Activated naive CD4-positive, alpha-beta T cell treated with anti-CD3 and anti-CD28 coated beads, Interleukin-2, amount 10 ng/mL, durations not matched to agents 7 days and 5 days (primary cell): ENCODE results near the gene ARHGEF26.

Experiments used
- CTCF ChIA-PET: fragments of 350-600 bp; sonication (Branson Sonifier 250); formaldehyde crosslinking; loops from one replicate; lab custom pipeline; 2021; ENCODE audit warnings: antibody characterized with exemption; lab: Charles Lee
- DNase-seq: peaks from one replicate; pipeline ENCODE4 v3.0.0-alpha.2; 2020
- H3K27ac Mint-ChIP-seq: one replicate; pipeline ENCODE4 v1.8.0; 2021; ENCODE audit warnings: mild to moderate bottlenecking, moderate library complexity, mixed read lengths
- H3K27me3 Mint-ChIP-seq: one replicate; pipeline ENCODE4 v1.8.0; 2021; ENCODE audit warnings: mild to moderate bottlenecking, mixed read lengths
- H3K36me3 Mint-ChIP-seq: one replicate; pipeline ENCODE4 v1.8.0; 2021; ENCODE audit warnings: mixed read lengths
- H3K4me1 Mint-ChIP-seq: one replicate; pipeline ENCODE4 v1.8.0; 2021; ENCODE audit warnings: mixed read lengths
- H3K4me3 Mint-ChIP-seq: one replicate; pipeline ENCODE4 v1.8.0; 2021; ENCODE audit warnings: mild to moderate bottlenecking, moderate library complexity, mixed read lengths
- H3K9me3 Mint-ChIP-seq: one replicate; pipeline ENCODE4 v1.8.0; 2021; ENCODE audit warnings: mixed read lengths

The ARHGEF26 gene

DNA sequence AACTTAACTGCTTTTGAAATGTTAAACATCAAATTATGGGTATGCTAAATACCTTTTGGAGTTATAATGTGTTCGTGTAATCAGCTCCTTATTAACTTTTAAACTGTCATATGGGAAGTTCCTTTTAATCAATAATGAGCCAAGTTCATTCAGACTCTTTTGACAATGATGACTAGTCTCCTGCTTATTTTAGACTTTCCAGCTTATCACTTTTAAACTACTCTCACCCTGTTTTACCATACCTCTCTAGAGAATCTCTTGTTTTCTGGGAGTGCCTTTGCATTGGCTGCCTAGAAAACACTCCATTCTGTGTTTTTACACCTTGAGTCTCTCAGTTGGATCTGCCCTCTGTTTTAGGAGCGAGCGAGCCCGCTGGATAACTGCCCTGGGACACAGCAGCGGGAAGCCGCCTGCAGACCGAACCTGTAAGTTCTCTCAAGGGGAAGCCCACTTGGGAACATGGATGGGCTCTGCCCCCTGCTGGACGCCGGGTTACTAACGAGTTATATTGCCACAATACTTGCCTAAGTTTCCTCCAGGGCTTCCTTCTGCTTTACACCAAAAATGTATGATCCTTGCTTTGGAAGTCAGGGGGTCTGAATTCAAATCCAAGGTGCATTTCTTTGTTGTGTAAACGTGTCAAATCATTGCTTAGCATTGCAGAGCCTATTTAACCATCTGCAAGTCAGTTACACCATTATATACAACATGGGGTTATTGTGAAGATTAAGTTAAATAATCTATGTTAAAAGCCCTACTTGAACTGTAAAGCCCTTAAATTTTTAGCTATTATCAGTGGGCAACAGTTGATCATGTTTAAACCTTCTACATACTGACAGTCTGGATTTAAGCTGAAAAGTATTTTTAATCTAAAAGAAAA is 131.8 kb downstream of the ARHGEF26 start:
- Mint-ChIP-seq H3K36me3 (peaks cover 46% of the 10 kb centered on the region), H3K4me1 (peaks cover 5% of the 10 kb centered on the region), H3K4me3 (no peak overlapping the region), H3K27me3 (no peaks in the 10 kb centered on the region), H3K27ac (no peak overlapping the region), H3K9me3 (no peaks in the 10 kb centered on the region)
- CTCF ChIA-PET = interaction anchor here (0.7 to 1.3 kb wide), 5 partner anchors 12 to 155 kb away, joined by 3 to 4 read pairs (median 4); no protein-coding TSS in a partner anchor
- DNase-seq = peak; percentile 79

DNA sequence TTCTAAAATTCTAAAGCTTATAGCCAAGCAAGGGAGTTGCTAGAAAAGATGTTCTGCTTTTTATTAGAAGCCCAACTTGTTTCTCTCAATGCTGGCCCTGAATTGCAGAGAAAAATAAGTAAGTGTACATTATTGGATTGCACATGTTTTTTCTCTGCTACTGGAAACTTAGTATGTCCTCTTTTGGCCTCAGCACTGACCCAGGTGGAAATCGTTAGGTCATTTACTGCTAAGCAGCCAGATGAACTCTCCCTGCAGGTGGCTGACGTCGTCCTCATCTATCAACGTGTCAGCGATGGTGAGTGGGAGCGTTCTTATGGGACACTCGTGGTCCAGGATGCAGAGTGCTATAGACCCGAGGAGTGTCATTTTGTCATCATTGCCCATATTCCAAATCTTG is 133.3 kb downstream of the ARHGEF26 start:
- CTCF ChIA-PET = interaction anchor here (1.0 to 1.2 kb wide), 2 partner anchors 24 to 1230 kb away, joined by 3 to 4 read pairs; no protein-coding TSS in a partner anchor
- Mint-ChIP-seq H3K36me3 (peaks cover 55% of the 10 kb centered on the region), H3K27me3 (no peaks in the 10 kb centered on the region), H3K4me3 (no peak overlapping the region), H3K9me3 (no peaks in the 10 kb centered on the region), H3K4me1 (peaks cover 8% of the 10 kb centered on the region), H3K27ac (no peak overlapping the region)
- DNase-seq = no peak

DNA sequence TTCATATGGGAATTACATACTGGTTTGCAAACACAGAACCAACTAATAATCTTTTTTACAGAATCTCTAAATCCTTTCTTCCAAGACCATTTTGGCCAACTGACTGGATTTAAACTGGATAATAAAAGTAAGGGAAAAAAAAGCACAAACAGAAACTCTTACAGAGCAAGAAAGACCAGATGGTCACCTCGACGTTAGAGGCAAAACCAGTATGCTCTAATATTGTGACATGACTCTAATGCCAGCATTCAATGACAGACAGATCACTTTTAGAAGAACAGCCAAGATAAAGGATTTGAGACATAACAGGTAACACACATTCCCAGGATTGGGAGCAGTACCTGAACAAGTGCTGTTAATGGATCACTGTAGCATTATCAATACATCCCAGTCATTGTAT is 152.2 kb downstream of the ARHGEF26 start:
- CTCF ChIA-PET = no interaction called here
- H3K36me3 Mint-ChIP-seq = peaks cover 51% of the 10 kb centered on the region
- DNase-seq = no peak
- no peak overlapping the region for H3K4me3 Mint-ChIP-seq
- H3K4me1 Mint-ChIP-seq = no peaks in the 10 kb centered on the region
- no peaks in the 10 kb centered on the region for H3K27me3 Mint-ChIP-seq
- H3K27ac Mint-ChIP-seq = no peak overlapping the region
- no peaks in the 10 kb centered on the region for H3K9me3 Mint-ChIP-seq

DNA sequence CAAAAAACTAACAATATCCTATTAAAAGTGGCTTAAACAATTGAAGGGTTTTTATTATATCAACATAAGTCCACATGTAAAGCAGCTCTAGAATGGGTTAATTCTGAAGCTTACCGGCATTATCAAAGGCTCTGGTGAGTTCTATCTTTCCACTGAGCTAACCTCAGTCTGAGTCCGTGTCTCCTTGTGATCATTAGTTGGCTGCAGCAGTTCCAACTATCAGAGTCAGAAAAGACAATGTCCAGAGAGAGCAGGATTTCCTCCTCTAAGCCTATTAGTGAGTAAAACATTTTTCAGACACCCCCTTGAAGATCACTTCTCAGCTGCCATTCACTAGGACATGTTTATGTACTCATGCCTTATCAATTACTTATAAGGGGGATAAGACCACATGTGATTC is 153.2 kb downstream of the ARHGEF26 start:
- no peaks in the 10 kb centered on the region for H3K27me3 Mint-ChIP-seq
- DNase-seq = no peak
- H3K36me3 Mint-ChIP-seq = peaks cover 49% of the 10 kb centered on the region
- no peaks in the 10 kb centered on the region for H3K9me3 Mint-ChIP-seq
- H3K4me1 Mint-ChIP-seq = no peaks in the 10 kb centered on the region
- CTCF ChIA-PET = no interaction called here
- H3K4me3 Mint-ChIP-seq = no peak overlapping the region
- H3K27ac Mint-ChIP-seq = no peak overlapping the region

DNA sequence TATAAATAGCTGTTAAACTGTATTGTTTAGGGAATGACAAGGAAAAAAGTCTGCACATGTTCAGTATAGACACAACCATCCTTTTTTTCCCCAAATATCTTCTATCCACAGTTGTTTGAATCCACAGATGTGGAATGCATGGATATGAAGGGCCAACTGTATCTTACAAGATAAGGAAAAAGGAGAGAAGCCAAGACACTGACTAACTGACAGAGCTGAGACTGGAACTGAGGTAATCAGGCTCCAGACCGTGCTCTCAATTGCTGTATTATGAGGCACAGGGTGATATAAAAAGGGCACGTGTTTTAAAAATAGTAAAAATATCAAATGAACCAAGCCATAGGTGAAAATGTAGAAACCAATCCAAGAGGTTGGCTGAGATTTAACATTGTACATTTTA is 154.1 kb downstream of the ARHGEF26 start:
- Mint-ChIP-seq H3K4me1 (no peaks in the 10 kb centered on the region), H3K27ac (no peak overlapping the region)
- DNase-seq = no peak

DNA sequence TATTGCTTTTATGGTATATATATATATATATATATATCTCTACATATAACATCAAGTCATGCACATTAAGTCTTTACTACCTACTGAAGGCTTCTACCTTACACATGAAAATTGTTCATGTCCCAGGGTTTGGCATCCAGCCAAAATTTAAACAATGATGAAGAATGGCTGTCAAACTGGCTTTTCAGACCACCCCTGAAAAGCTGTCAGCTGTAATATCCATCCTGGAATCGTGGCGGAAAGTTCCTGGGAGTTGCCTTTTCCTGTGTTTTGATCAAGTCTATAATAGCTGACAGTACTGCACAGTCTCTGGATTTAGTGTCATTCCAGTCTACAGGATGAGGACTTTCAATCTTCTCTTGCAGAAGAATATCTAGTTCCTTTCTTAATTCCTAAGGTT is 154.8 kb downstream of the ARHGEF26 start:
- H3K36me3 Mint-ChIP-seq = peaks cover 50% of the 10 kb centered on the region
- H3K4me1 Mint-ChIP-seq = no peaks in the 10 kb centered on the region
- H3K27ac Mint-ChIP-seq = no peak overlapping the region
- CTCF ChIA-PET = no interaction called here
- no peak for DNase-seq
- no peak overlapping the region for H3K4me3 Mint-ChIP-seq
- no peaks in the 10 kb centered on the region for H3K9me3 Mint-ChIP-seq
- H3K27me3 Mint-ChIP-seq = no peaks in the 10 kb centered on the region

More for the DNA sequence above, 154.1 kb downstream of the ARHGEF26 start:
- Mint-ChIP-seq H3K36me3 (peaks cover 46% of the 10 kb centered on the region), H3K27me3 (no peaks in the 10 kb centered on the region), H3K4me3 (no peak overlapping the region), H3K9me3 (no peaks in the 10 kb centered on the region)
- CTCF ChIA-PET = no interaction called here

DNA sequence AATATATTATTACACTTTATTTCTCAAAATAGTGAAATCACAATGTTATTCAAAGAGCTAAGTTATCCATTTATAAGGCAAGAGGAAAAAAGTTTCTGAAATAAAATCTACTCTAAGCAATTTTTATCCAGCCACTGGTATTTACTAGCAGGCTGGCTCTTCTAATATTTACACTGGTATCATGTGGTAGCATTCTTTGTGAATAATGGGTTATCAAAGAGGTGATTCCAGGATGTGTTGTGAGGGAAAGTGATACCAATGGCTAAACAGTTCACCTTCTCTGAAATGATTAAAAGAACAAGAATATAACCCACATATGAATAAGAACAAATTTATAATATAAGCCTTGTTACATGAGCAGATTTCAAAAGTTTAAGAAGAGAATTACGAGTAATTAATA is 159.0 kb downstream of the ARHGEF26 start:
- no peak overlapping the region for H3K4me3 Mint-ChIP-seq
- no peak overlapping the region for H3K27ac Mint-ChIP-seq
- H3K36me3 Mint-ChIP-seq = peaks cover 57% of the 10 kb centered on the region
- H3K9me3 Mint-ChIP-seq = no peaks in the 10 kb centered on the region
- CTCF ChIA-PET = no interaction called here
- no peaks in the 10 kb centered on the region for H3K27me3 Mint-ChIP-seq
- no peaks in the 10 kb centered on the region for H3K4me1 Mint-ChIP-seq
- DNase-seq = no peak

DNA sequence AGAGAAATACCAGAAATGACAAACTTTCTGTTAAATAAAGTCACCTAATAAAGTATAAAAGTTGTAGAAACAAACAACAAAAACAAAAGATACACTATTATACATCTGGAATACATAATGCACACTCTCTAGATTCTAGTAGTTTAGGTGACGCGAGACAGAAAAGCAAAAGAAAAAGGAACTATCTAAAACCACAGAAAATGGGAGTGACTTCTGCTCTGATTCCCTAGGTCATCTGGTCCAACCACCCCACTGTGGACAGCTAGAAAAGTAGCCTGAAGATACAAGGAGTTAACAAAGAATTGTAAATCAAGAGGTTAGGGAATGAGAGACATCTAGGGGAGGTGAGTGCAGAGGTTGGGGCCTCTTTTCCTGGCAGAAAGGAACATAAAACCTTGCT is 164.0 kb downstream of the ARHGEF26 start:
- Mint-ChIP-seq H3K27me3 (no peaks in the 10 kb centered on the region), H3K36me3 (peaks cover 57% of the 10 kb centered on the region), H3K27ac (no peak overlapping the region), H3K9me3 (no peaks in the 10 kb centered on the region), H3K4me3 (no peak overlapping the region), H3K4me1 (peaks cover 2% of the 10 kb centered on the region)
- CTCF ChIA-PET = no interaction called here
- DNase-seq = no peak

DNA sequence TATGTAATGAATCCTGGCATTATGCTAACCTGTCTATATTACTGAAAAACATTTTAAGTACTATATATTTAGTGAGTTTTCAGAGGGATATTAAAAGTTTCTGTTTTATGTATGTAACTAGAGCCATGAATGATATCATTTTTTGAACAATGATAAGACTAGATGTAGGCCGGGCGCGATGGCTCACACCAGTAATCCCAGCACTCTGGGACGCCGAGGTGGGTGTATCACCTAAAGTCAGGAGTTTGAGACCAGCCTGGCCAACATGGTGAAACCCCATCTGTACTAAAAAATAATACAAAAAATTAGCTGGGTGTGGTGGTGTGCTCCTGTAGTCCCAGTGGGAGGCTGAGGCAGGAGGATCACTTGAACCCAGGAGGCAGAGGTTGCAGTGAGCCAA is 169.0 kb downstream of the ARHGEF26 start:
- CTCF ChIA-PET = no interaction called here
- Mint-ChIP-seq H3K27me3 (no peaks in the 10 kb centered on the region), H3K4me3 (no peak overlapping the region), H3K9me3 (no peaks in the 10 kb centered on the region), H3K27ac (no peak overlapping the region), H3K4me1 (peaks cover 2% of the 10 kb centered on the region), H3K36me3 (peaks cover 46% of the 10 kb centered on the region)
- DNase-seq = no peak

DNA sequence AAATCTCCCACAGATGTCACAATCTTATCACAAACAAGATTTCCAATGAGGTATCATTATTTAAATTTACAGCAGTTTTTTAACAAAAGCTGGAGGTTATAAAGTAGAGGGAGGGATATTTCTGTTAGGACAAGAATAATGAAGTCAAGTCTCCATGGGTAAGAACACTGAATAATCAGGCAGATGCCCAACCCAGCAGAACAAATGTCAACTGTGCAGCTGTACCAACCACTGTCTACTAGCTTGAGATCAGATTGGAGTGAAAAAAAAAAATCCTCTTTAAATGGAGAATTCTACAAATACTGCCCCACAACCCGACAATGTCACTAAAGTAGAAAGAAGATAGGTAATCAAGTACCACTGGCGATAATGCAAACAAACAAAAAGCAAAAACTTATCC is 172.8 kb downstream of the ARHGEF26 start:
- no peak overlapping the region for H3K4me3 Mint-ChIP-seq
- no peaks in the 10 kb centered on the region for H3K27me3 Mint-ChIP-seq
- H3K4me1 Mint-ChIP-seq = no peaks in the 10 kb centered on the region
- H3K36me3 Mint-ChIP-seq = peaks cover 42% of the 10 kb centered on the region
- H3K27ac Mint-ChIP-seq = no peak overlapping the region
- CTCF ChIA-PET = no interaction called here
- DNase-seq = no peak
- no peaks in the 10 kb centered on the region for H3K9me3 Mint-ChIP-seq

DNA sequence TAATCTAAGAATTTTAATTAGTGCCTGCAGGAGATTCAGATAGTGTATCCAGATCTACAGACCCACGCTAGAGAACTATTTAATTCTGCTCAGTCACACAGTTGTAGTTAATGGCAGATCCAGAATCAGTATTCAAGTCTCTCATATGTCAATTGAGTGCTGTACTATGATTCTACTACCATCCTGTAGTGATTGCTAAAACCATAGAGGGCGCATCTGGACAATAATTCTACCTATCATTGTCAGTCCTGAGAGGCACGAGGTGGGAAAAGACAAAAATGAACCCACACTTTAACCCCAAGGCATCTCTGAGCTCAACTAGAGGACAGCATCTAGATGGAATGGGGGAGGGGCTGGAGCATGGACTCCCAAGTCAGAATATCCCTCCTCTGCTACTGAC is 180.4 kb downstream of the ARHGEF26 start:
- H3K36me3 Mint-ChIP-seq = peaks cover 48% of the 10 kb centered on the region
- H3K4me1 Mint-ChIP-seq = no peaks in the 10 kb centered on the region
- CTCF ChIA-PET = interaction anchor here (0.9 to 1.4 kb wide), 2 partner anchors 13 to 23 kb away, joined by 3 read pairs; no protein-coding TSS in a partner anchor
- H3K27ac Mint-ChIP-seq = no peak overlapping the region
- no peak overlapping the region for H3K4me3 Mint-ChIP-seq
- H3K27me3 Mint-ChIP-seq = no peaks in the 10 kb centered on the region
- no peak for DNase-seq
- no peaks in the 10 kb centered on the region for H3K9me3 Mint-ChIP-seq

DNA sequence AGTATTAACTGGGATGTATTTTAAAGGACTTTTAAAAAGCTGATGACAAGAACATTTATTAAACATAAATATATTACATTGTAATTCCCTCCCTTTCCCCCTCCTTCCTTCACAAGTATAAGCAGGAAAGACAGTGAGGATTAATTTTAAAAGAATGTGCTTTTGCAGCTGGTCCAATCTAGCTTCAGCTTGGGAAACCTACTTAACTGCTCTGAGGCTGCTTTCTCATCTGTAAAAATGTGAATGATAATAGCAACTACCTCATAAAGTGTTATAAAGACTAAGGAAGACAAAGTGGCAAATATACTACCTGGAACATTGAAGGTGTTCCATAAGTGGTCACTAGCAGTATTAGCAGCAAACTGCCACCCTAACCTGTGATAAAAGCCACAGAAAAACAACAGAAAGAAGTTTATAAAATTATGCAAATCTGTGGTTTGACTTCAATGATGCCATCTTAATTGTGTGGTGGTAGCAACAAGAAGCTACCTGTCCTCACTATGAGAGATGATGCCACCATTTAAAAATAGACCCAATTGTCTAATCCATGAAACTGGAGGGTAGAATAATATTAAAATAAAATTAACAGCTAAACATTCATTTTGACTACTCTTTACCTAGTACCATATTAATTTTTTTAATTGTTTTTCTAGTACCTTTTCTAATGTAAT is 183.1 kb downstream of the ARHGEF26 start:
- Mint-ChIP-seq H3K9me3 (no peaks in the 10 kb centered on the region), H3K27me3 (no peaks in the 10 kb centered on the region), H3K36me3 (peaks cover 55% of the 10 kb centered on the region), H3K4me3 (no peak overlapping the region), H3K27ac (no peak overlapping the region), H3K4me1 (peaks cover 8% of the 10 kb centered on the region)
- CTCF ChIA-PET = no interaction called here
- DNase-seq = no peak

DNA sequence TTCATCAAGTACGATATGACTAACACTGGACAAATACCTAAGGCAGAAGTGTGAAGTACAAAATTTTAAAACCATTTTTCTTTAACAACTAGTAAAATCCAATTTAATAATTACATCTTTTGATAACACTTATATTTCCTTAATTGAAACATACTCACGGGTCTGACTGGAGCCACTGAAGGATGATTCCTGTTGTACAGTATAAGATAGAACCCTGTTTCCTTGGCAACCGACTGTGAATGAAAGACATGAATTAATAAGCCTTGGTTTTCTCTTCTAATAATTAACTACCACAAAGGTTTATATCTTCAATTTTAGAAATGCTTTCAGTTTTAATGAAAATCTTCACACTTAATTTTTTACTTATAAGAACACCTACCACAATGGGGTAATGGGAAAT is 183.7 kb downstream of the ARHGEF26 start:
- Mint-ChIP-seq H3K4me1 (peaks cover 8% of the 10 kb centered on the region), H3K27ac (no peak overlapping the region), H3K36me3 (peaks cover 62% of the 10 kb centered on the region), H3K27me3 (no peaks in the 10 kb centered on the region), H3K9me3 (no peaks in the 10 kb centered on the region), H3K4me3 (no peak overlapping the region)
- CTCF ChIA-PET = no interaction called here
- no peak for DNase-seq

DNA sequence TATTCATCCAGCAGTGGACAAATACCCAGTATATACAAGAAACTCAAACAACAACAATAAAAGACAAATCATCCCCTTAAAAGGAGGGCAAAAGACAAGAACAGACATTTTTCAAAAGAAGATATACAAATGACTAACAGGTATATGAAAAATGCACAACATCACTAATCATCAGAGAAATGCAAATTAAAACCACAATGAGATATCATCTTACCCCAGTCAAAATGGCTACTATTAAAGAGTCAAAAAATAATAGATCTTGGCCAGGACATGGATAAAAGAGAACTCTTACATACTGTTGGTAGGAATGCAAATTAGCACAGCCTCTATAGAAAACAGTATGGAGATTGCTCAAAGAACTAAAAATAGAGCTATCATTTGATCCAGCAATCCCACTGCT is 186.2 kb downstream of the ARHGEF26 start:
- Mint-ChIP-seq H3K9me3 (no peaks in the 10 kb centered on the region), H3K4me3 (no peak overlapping the region), H3K27ac (no peak overlapping the region), H3K36me3 (peaks cover 51% of the 10 kb centered on the region), H3K27me3 (no peaks in the 10 kb centered on the region), H3K4me1 (peaks cover 8% of the 10 kb centered on the region)
- no peak for DNase-seq
- CTCF ChIA-PET = no interaction called here
